Testis (tissue), 2 donors: ENCODE measurements around the gene USP19.

ENCODE experiments used
- POLR2A ChIP-seq: fragments of 450-650 bp; IDR thresholded peaks from one replicate; pipeline ENCODE4 v1.6.1; 2017; ENCODE audit warnings: antibody characterized with exemption, mild to moderate bottlenecking, moderate library complexity
- TF ChIP-seq, protein P1 (sequence below), 3 experiments: fragments of 450-650 bp in 2 of 3; fragments of 200-600 bp in 1 of 3; sonication (generic) in 1 of 3; IDR thresholded peaks; one replicate each; pipeline ENCODE4 v1.5.1; 2016 to 2019; ENCODE audit warnings: antibody characterized with exemption in 3 of 3, mild to moderate bottlenecking in 2 of 3, moderate library complexity in 1 of 3

GRCh38 chr3:49153349-49153912, 32.8 kb upstream of the USP19 start:
- no peak for TF ChIP-seq POLR2A
- TF ChIP-seq, protein P1, sequence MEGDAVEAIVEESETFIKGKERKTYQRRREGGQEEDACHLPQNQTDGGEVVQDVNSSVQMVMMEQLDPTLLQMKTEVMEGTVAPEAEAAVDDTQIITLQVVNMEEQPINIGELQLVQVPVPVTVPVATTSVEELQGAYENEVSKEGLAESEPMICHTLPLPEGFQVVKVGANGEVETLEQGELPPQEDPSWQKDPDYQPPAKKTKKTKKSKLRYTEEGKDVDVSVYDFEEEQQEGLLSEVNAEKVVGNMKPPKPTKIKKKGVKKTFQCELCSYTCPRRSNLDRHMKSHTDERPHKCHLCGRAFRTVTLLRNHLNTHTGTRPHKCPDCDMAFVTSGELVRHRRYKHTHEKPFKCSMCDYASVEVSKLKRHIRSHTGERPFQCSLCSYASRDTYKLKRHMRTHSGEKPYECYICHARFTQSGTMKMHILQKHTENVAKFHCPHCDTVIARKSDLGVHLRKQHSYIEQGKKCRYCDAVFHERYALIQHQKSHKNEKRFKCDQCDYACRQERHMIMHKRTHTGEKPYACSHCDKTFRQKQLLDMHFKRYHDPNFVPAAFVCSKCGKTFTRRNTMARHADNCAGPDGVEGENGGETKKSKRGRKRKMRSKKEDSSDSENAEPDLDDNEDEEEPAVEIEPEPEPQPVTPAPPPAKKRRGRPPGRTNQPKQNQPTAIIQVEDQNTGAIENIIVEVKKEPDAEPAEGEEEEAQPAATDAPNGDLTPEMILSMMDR (IDR thresholded peaks at IDR 0.05) = no peak
